SU-DHL-6 (cell line): Measurements from ENCODE around the gene KLHL8.

Experiments used
- EZH2phosphoT487 ChIP-seq: fragments of 200-600 bp; sonication (generic), shearing (Covaris generic); conservative IDR thresholded peaks from 2 replicates; pipeline ENCODE4 v1.6.1; 2018; ENCODE audit warnings: mild to moderate bottlenecking, antibody characterized with exemption, low read length, moderate library complexity, mixed read lengths
- TF ChIP-seq, protein P1 (sequence below): fragments of 200-600 bp; sonication (generic); IDR thresholded peaks from one replicate; pipeline ENCODE4 v1.5.1; 2017; ENCODE audit warnings: antibody characterized with exemption, mild to moderate bottlenecking, low read length, moderate library complexity; ENCODE audit not compliant: insufficient read depth, poor library complexity, severe bottlenecking

DNA sequence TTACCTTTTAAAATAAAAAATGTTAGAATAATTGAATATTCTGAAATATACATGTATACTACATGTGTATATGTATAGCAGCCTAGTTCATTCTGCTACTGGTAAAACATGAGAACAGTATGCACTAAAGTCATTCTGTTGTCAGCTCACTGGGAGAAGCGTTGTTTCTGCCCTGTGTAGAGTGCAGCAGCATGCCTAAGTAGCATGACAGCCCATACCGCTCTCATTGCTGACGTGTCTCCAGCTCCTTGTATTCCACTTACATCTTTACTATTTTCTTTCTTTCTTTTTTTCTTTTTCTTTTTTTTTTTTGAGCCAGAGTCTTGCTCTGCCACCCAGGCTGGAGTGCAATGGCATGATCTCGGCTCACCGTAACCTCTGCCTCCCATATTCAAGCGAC lies 90.7 kb downstream of the KLHL8 start:
- TF ChIP-seq, protein P1, sequence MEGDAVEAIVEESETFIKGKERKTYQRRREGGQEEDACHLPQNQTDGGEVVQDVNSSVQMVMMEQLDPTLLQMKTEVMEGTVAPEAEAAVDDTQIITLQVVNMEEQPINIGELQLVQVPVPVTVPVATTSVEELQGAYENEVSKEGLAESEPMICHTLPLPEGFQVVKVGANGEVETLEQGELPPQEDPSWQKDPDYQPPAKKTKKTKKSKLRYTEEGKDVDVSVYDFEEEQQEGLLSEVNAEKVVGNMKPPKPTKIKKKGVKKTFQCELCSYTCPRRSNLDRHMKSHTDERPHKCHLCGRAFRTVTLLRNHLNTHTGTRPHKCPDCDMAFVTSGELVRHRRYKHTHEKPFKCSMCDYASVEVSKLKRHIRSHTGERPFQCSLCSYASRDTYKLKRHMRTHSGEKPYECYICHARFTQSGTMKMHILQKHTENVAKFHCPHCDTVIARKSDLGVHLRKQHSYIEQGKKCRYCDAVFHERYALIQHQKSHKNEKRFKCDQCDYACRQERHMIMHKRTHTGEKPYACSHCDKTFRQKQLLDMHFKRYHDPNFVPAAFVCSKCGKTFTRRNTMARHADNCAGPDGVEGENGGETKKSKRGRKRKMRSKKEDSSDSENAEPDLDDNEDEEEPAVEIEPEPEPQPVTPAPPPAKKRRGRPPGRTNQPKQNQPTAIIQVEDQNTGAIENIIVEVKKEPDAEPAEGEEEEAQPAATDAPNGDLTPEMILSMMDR: no peak
- TF ChIP-seq EZH2phosphoT487: no peak
